Trophoblast cell (in vitro differentiated cells and primary cell): Measurements from ENCODE around the gene IKZF4.
A peak's percentile ranks its signal among the peaks of the same experiment; 100 is the strongest.

Experiments
- DNase-seq, 2 donors: peaks; one replicate each; pipeline ENCODE4 v3.0.0-alpha.2; 2016
- H2AFZ ChIP-seq: 2 replicates; pipeline ENCODE4 v1.6.1; 2013; ENCODE audit warnings: low read length, moderate library complexity, mild to moderate bottlenecking; ENCODE audit not compliant: insufficient read depth, poor library complexity
- H2AK5ac ChIP-seq: 2 replicates; pipeline ENCODE4 v1.6.1; 2013; ENCODE audit warnings: mild to moderate bottlenecking, low read length
- H2BK120ac ChIP-seq: 2 replicates; pipeline ENCODE4 v1.6.1; 2013; ENCODE audit warnings: low read length, mild to moderate bottlenecking, moderate library complexity; ENCODE audit not compliant: insufficient read depth, poor library complexity
- H2BK12ac ChIP-seq: 2 replicates; pipeline ENCODE4 v1.6.1; 2013; ENCODE audit warnings: mild to moderate bottlenecking, low read length, moderate library complexity
- H2BK5ac ChIP-seq: 2 replicates; pipeline ENCODE4 v1.6.1; 2013; ENCODE audit warnings: low read length, low read depth, moderate library complexity, mild to moderate bottlenecking; ENCODE audit not compliant: poor library complexity
- H3K14ac ChIP-seq: 2 replicates; pipeline ENCODE4 v1.6.1; 2013; ENCODE audit warnings: mild to moderate bottlenecking, low read length
- H3K18ac ChIP-seq: 2 replicates; pipeline ENCODE4 v1.6.1; 2013; ENCODE audit warnings: mild to moderate bottlenecking, low read length
- H3K23ac ChIP-seq: 2 replicates; pipeline ENCODE4 v1.6.1; 2013; ENCODE audit warnings: low read length
- H3K27ac ChIP-seq: 2 replicates; pipeline ENCODE4 v1.5.1; 2013; ENCODE audit warnings: low read depth, mild to moderate bottlenecking, inconsistent platforms, low read length, moderate library complexity
- H3K27me3 ChIP-seq: 2 replicates; pipeline ENCODE4 v1.6.1; 2013; ENCODE audit warnings: inconsistent platforms, mild to moderate bottlenecking, low read length, moderate library complexity; ENCODE audit not compliant: insufficient read depth
- H3K36me3 ChIP-seq, 2 experiments: 1 replicate in 1 of 2; 2 replicates in 1 of 2; pipeline ENCODE4 v1.6.1; 2013; ENCODE audit warnings: low read length in 2 of 2, mild to moderate bottlenecking in 2 of 2, moderate library complexity in 1 of 2; ENCODE audit not compliant: insufficient read depth in 2 of 2, control insufficient read depth in 1 of 2
- H3K4ac ChIP-seq: 2 replicates; pipeline ENCODE4 v1.6.1; 2013; ENCODE audit warnings: low read depth, mild to moderate bottlenecking, low read length, moderate library complexity
- H3K4me1 ChIP-seq, 2 experiments: 1 replicate in 1 of 2; 2 replicates in 1 of 2; pipeline ENCODE4 v1.6.1; 2013; ENCODE audit warnings: low read length in 2 of 2, mild to moderate bottlenecking in 2 of 2, moderate library complexity in 1 of 2; ENCODE audit not compliant: insufficient read depth in 2 of 2, control insufficient read depth in 1 of 2
- H3K4me2 ChIP-seq: 2 replicates; pipeline ENCODE4 v1.6.1; 2013; ENCODE audit warnings: inconsistent platforms, mild to moderate bottlenecking, low read length, moderate library complexity
- H3K4me3 ChIP-seq: 2 replicates; pipeline ENCODE4 v1.5.1; 2013; ENCODE audit warnings: mild to moderate bottlenecking, low read depth, low read length, inconsistent platforms
- H3K79me1 ChIP-seq: one replicate; pipeline ENCODE4 v1.6.1; 2013; ENCODE audit warnings: low read length
- H3K79me2 ChIP-seq: 2 replicates; pipeline ENCODE4 v1.6.1; 2013; ENCODE audit warnings: low read length, mild to moderate bottlenecking; ENCODE audit not compliant: control insufficient read depth, insufficient read depth, poor library complexity
- H3K9ac ChIP-seq: 2 replicates; pipeline ENCODE4 v1.6.1; 2013; ENCODE audit warnings: mild to moderate bottlenecking, low read length
- H3K9me3 ChIP-seq: 2 replicates; pipeline ENCODE4 v1.6.1; 2013; ENCODE audit warnings: low read depth, mild to moderate bottlenecking, control low read depth, inconsistent platforms, low read length; ENCODE audit not compliant: insufficient read depth
- H4K12ac ChIP-seq: 2 replicates; pipeline ENCODE4 v1.6.1; 2013; ENCODE audit warnings: low read depth, mild to moderate bottlenecking, low read length, moderate library complexity
- H4K8ac ChIP-seq: 2 replicates; pipeline ENCODE4 v1.6.1; 2013; ENCODE audit warnings: low read depth, mild to moderate bottlenecking, low read length, moderate library complexity
- H4K91ac ChIP-seq: one replicate; pipeline ENCODE4 v1.6.1; 2013; ENCODE audit warnings: low read depth, mild to moderate bottlenecking, low read length, moderate library complexity
- WGBS: extraction: QIAGEN DNeasy Blood & Tissue Kit; methylation state at CpG from one replicate; pipeline ENCODE4 v1.1.7; 2013; ENCODE audit warnings: missing lambda C conversion rate; ENCODE audit not compliant: insufficient read length, insufficient coverage; ENCODE audit errors: extremely low coverage; 5-methylcytosine and 5-hydroxymethylcytosine counted together

The IKZF4 gene

GRCh38 chr12:56084958-56085543 is 64.2 kb downstream of the IKZF4 start:
- H3K4me1 ChIP-seq = peaks cover 20% of the 10 kb centered on the region in 2 experiments
- H2AFZ ChIP-seq = no peak overlapping the region
- no peak overlapping the region for H3K14ac ChIP-seq
- H3K9me3 ChIP-seq = no peaks in the 10 kb centered on the region
- no peak overlapping the region for H3K4me3 ChIP-seq
- H3K4me2 ChIP-seq = no peak overlapping the region
- no CpG with 5 or more reads among the region's 15 CpGs for WGBS
- no peak overlapping the region for H3K9ac ChIP-seq
- H2BK12ac ChIP-seq = no peak overlapping the region
- no peak overlapping the region for H3K27ac ChIP-seq
- no peak overlapping the region for H4K12ac ChIP-seq
- H2BK120ac ChIP-seq = no peak overlapping the region
- no peak overlapping the region for H2BK5ac ChIP-seq
- H3K18ac ChIP-seq = no peak overlapping the region
- H3K79me2 ChIP-seq = peaks cover 15% of the 10 kb centered on the region
- no peak overlapping the region for H2AK5ac ChIP-seq
- H4K8ac ChIP-seq = no peak overlapping the region
- peak in 1 of 2 donors; percentile 46 for DNase-seq
- H3K36me3 ChIP-seq = peaks cover 29 to 32% of the 10 kb centered on the region in 2 experiments
- no peak overlapping the region for H3K4ac ChIP-seq
- H3K23ac ChIP-seq = no peak overlapping the region
- H3K79me1 ChIP-seq = peaks cover 9% of the 10 kb centered on the region
- no peaks in the 10 kb centered on the region for H3K27me3 ChIP-seq
- no peak overlapping the region for H4K91ac ChIP-seq

DNA sequence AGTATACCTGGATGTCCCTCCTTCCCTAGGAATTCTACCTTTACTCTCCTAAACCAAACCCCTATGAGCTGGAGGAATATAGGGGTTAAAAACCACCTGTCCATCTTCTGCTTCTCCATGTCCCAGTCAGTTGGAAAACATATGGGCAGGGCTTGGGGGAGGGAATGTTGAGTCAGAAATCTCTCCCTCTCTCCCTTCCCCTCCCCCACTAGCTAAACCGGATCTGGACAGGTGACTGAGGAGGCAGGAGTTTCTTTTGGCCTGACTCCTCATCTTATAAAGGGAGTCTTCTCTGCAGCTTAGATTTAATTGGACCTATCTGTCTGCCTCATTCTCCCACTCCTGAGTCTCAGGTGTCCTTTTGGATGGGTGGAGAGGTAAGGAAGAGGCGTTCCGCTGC is 65.3 kb downstream of the IKZF4 start:
- no CpG with 5 or more reads among the region's 3 CpGs for WGBS
- H4K12ac ChIP-seq = no peak overlapping the region
- H4K8ac ChIP-seq = peak overlapping the region; percentile 36

DNA sequence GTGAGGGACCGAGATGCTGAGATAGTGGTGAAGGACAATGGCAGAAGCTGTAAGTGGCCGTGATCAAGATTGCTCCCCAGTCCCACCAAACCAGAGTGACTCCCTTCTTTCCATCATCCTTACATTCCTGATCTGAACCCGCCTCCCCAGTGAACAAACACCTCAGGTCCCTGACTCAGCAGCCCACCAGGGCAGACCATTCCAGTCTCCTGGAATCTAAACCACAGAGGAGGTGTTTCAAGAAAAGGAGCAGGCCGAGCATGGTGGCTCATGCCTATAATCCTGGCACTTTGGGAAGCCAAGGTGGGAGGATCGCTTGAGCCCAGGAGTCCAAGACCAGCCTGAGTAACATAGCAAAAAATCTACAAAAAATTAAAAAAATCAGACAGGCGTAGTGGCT is 65.8 kb downstream of the IKZF4 start:
- H2AFZ ChIP-seq = no peak overlapping the region
- H3K79me2 ChIP-seq = peaks cover 3% of the 10 kb centered on the region
- H3K9ac ChIP-seq = no peak overlapping the region
- H3K23ac ChIP-seq = no peak overlapping the region
- H3K4me1 ChIP-seq = peaks cover 11 to 13% of the 10 kb centered on the region in 2 experiments
- H3K9me3 ChIP-seq = no peaks in the 10 kb centered on the region
- H3K18ac ChIP-seq = no peak overlapping the region
- peaks cover 29 to 34% of the 10 kb centered on the region in 2 experiments for H3K36me3 ChIP-seq
- H2AK5ac ChIP-seq = no peak overlapping the region
- peaks cover 3% of the 10 kb centered on the region for H3K79me1 ChIP-seq
- H3K27ac ChIP-seq = peak overlapping the region; percentile 31
- no peak overlapping the region for H3K4me3 ChIP-seq
- peak overlapping the region; percentile 32 for H4K91ac ChIP-seq
- peak overlapping the region; percentile 3 for H2BK12ac ChIP-seq
- no CpG with 5 or more reads among the region's 6 CpGs for WGBS
- peak overlapping the region; percentile 46 for H3K14ac ChIP-seq
- no peak for DNase-seq
- no peak overlapping the region for H2BK5ac ChIP-seq
- H3K4ac ChIP-seq = no peak overlapping the region
- no peak overlapping the region for H4K12ac ChIP-seq
- H2BK120ac ChIP-seq = peak overlapping the region; percentile 25
- no peak overlapping the region for H3K4me2 ChIP-seq
- peak overlapping the region; percentile 36 for H4K8ac ChIP-seq
- no peaks in the 10 kb centered on the region for H3K27me3 ChIP-seq

More for the DNA sequence above, 65.3 kb downstream of the IKZF4 start:
- Histone ChIP-seq H2AK5ac (no peak overlapping the region), H2BK5ac (no peak overlapping the region), H4K91ac (peak overlapping the region; percentile 32), H3K79me1 (peaks cover 3% of the 10 kb centered on the region), H3K4me2 (no peak overlapping the region), H3K9ac (no peak overlapping the region), H3K14ac (no peak overlapping the region), H2AFZ (no peak overlapping the region), H3K36me3 (peaks cover 29 to 34% of the 10 kb centered on the region in 2 experiments), H3K79me2 (peaks cover 6% of the 10 kb centered on the region), H2BK120ac (peak overlapping the region; percentile 25), H3K27ac (peak overlapping the region; percentile 31), H2BK12ac (no peak overlapping the region), H3K9me3 (no peaks in the 10 kb centered on the region), H3K4me1 (peaks cover 16 to 17% of the 10 kb centered on the region in 2 experiments), H3K18ac (no peak overlapping the region), H3K4me3 (no peak overlapping the region), H3K27me3 (no peaks in the 10 kb centered on the region), H3K23ac (no peak overlapping the region), H3K4ac (no peak overlapping the region)
- peak; percentile 93 to 98 for DNase-seq

- peaks cover 3% of the 10 kb centered on the region for H3K79me1 ChIP-seq
- no peak overlapping the region for H3K27ac ChIP-seq
- H3K14ac ChIP-seq = no peak overlapping the region
- peaks cover 29 to 34% of the 10 kb centered on the region in 2 experiments for H3K36me3 ChIP-seq
- H3K23ac ChIP-seq = no peak overlapping the region
- DNase-seq = no peak
- no peak overlapping the region for H2BK120ac ChIP-seq
- H4K8ac ChIP-seq = no peak overlapping the region
- no peak overlapping the region for H3K18ac ChIP-seq
- H4K12ac ChIP-seq = no peak overlapping the region
- WGBS = no CpG with 5 or more reads among the region's 6 CpGs
- H3K4me1 ChIP-seq = peaks cover 7 to 8% of the 10 kb centered on the region in 2 experiments
- H3K9me3 ChIP-seq = no peaks in the 10 kb centered on the region
- H2BK12ac ChIP-seq = no peak overlapping the region
- peak overlapping the region; percentile 4 for H4K91ac ChIP-seq
- no peak overlapping the region for H2AK5ac ChIP-seq
- H3K4ac ChIP-seq = no peak overlapping the region
- no peak overlapping the region for H2AFZ ChIP-seq
- no peak overlapping the region for H2BK5ac ChIP-seq
- H3K27me3 ChIP-seq = no peaks in the 10 kb centered on the region
- H3K4me2 ChIP-seq = no peak overlapping the region
- peaks cover 3% of the 10 kb centered on the region for H3K79me2 ChIP-seq
- no peak overlapping the region for H3K9ac ChIP-seq
- no peak overlapping the region for H3K4me3 ChIP-seq
These were observed 66.4 kb downstream of the IKZF4 start for GRCh38 chr12:56087220-56087619.
